Muscle layer of colon (tissue), 2 donors: ENCODE measurements around the gene CHRM3.

ENCODE experiments used
- H3K27ac ChIP-seq: one replicate; pipeline ENCODE4 v1.7.0; 2013; ENCODE audit warnings: low read depth, mild to moderate bottlenecking, low read length, moderate library complexity
- H3K27me3 ChIP-seq, 2 donors: one replicate each; pipeline ENCODE4 v1.7.0; 2013; ENCODE audit warnings: low read length in 2 of 2, mild to moderate bottlenecking in 2 of 2; ENCODE audit not compliant: insufficient read depth in 2 of 2, control insufficient read depth in 1 of 2
- H3K36me3 ChIP-seq: one replicate; pipeline ENCODE4 v1.7.0; 2013; ENCODE audit warnings: mild to moderate bottlenecking, low read length; ENCODE audit not compliant: insufficient read depth
- H3K4me1 ChIP-seq: one replicate; pipeline ENCODE4 v1.7.0; 2013; ENCODE audit warnings: mild to moderate bottlenecking, low read length; ENCODE audit not compliant: insufficient read depth
- H3K4me3 ChIP-seq, 2 donors: one replicate each; pipeline ENCODE4 v1.7.0; 2013; ENCODE audit warnings: low read length in 2 of 2, low read depth in 1 of 2, mild to moderate bottlenecking in 1 of 2, moderate library complexity in 1 of 2
- H3K9ac ChIP-seq: one replicate; pipeline ENCODE4 v1.7.0; 2013; ENCODE audit warnings: low read length
- H3K9me3 ChIP-seq: one replicate; pipeline ENCODE4 v1.7.0; 2013; ENCODE audit warnings: mild to moderate bottlenecking, low read length
- donor health status: abdominal sarcoma.
- donor health status: Adenocarcinoma of cecum.

CHRM3 gene

DNA sequence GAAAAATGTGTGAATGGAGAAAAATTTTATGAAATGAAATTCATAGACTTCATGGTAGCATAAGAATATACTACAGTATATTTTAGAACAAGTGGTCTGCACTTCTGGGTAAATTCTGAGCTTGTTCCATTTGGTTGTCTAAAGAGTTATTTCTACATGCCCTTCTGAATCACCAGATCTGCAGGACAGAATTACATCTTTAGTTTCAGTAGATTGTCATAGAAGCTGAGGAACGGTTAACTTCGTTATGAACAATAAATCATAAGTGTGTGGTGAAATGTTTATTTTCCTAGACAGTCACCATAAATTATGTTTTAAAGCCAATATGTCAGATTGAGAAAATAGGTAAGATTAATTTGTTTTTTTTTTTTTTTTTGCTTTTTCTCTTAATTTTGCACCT is 30.9 kb downstream of the CHRM3 start:
- no peaks in the 10 kb centered on the region for H3K36me3 ChIP-seq
- H3K27ac ChIP-seq, result no peak overlapping the region
- no peak overlapping the region for H3K9ac ChIP-seq
- H3K27me3 ChIP-seq, result no peaks in the 10 kb centered on the region
- peaks cover 40% of the 10 kb centered on the region for H3K4me1 ChIP-seq
- H3K9me3 ChIP-seq, result no peaks in the 10 kb centered on the region
- H3K4me3 ChIP-seq, result no peak overlapping the region

GRCh38 chr1:239417986-239418640 is 31.7 kb downstream of the CHRM3 start:
- Histone ChIP-seq H3K9me3 (no peaks in the 10 kb centered on the region), H3K4me3 (no peak overlapping the region), H3K9ac (no peak overlapping the region), H3K27me3 (no peaks in the 10 kb centered on the region), H3K4me1 (peaks cover 48% of the 10 kb centered on the region), H3K36me3 (no peaks in the 10 kb centered on the region), H3K27ac (peak overlapping the region; percentile 10)

GRCh38 chr1:239418681-239419080 is 32.3 kb downstream of the CHRM3 start:
- peak overlapping the region; percentile 39 for H3K27ac ChIP-seq
- no peak overlapping the region for H3K4me3 ChIP-seq
- no peaks in the 10 kb centered on the region for H3K9me3 ChIP-seq
- H3K27me3 ChIP-seq, result no peaks in the 10 kb centered on the region
- H3K4me1 ChIP-seq, result peaks cover 51% of the 10 kb centered on the region
- no peaks in the 10 kb centered on the region for H3K36me3 ChIP-seq
- no peak overlapping the region for H3K9ac ChIP-seq

DNA sequence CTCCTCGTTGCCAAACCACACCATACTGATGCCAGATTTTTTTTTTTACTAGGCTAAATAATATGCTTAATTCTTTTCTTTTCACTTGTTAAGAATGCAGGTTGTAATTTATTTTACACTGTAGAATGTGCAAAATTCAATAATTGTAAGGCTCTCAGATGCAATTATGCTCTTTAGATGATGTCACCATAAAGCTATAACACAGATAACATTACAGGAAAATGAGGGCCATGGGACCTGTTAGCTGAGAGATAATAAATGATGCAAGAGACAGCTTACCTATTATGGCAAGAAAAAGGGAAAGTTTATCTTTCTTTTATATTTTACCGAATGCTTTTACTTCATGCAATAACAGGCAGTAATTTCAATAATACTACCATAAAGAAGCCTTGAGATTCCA is 35.4 kb downstream of the CHRM3 start:
- Histone ChIP-seq H3K9me3 (no peaks in the 10 kb centered on the region), H3K27ac (peak overlapping the region; percentile 3), H3K27me3 (no peaks in the 10 kb centered on the region), H3K9ac (no peak overlapping the region), H3K36me3 (no peaks in the 10 kb centered on the region), H3K4me3 (no peak overlapping the region), H3K4me1 (peaks cover 47% of the 10 kb centered on the region)

GRCh38 chr1:239422818-239423217 is 36.5 kb downstream of the CHRM3 start:
- H3K36me3 ChIP-seq, result no peaks in the 10 kb centered on the region
- no peak overlapping the region for H3K27ac ChIP-seq
- no peak overlapping the region for H3K9ac ChIP-seq
- H3K27me3 ChIP-seq, result no peaks in the 10 kb centered on the region
- H3K4me3 ChIP-seq, result no peak overlapping the region
- no peaks in the 10 kb centered on the region for H3K9me3 ChIP-seq
- peaks cover 40% of the 10 kb centered on the region for H3K4me1 ChIP-seq

DNA sequence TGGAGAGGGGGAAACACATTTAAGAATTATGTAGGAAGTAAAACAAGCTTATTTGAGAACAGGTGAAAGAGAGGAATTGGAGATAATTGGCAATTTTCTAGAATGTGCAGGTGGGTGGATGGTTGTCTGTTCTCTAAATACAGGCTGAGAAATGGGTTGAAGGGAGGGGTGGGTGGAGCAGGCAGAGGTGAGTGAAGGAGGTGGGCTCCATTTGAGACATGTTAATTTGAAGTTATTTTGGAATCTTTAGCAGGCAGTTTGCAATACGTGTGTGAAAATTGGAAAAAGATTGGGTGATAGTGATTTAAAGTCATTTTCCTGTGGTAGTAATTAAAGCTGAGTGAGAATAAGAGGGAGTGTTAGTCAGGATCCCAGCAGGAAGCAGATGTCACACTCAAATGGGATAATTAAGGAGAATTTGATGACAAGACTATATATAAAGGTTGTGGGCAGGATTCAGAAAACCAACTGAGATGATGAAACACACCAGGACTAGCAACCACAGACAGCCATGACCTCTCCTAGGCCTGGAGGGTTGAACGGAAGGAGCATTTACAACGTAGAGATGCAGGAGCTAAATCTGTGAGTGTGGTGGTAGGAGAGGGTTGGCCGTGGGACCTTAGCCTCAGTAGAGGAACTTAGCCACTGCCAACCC is 40.6 kb downstream of the CHRM3 start:
- H3K9me3 ChIP-seq, result no peaks in the 10 kb centered on the region
- H3K36me3 ChIP-seq, result no peaks in the 10 kb centered on the region
- H3K27ac ChIP-seq, result no peak overlapping the region
- peaks cover 23% of the 10 kb centered on the region for H3K4me1 ChIP-seq
- H3K9ac ChIP-seq, result no peak overlapping the region
- no peaks in the 10 kb centered on the region for H3K27me3 ChIP-seq
- H3K4me3 ChIP-seq, result no peak overlapping the region

- H3K4me1 ChIP-seq, result peaks cover 16% of the 10 kb centered on the region
- no peak overlapping the region for H3K4me3 ChIP-seq
- no peaks in the 10 kb centered on the region for H3K27me3 ChIP-seq
- no peaks in the 10 kb centered on the region for H3K36me3 ChIP-seq
- no peak overlapping the region for H3K27ac ChIP-seq
- H3K9ac ChIP-seq, result no peak overlapping the region
- no peaks in the 10 kb centered on the region for H3K9me3 ChIP-seq
These were observed 41.3 kb downstream of the CHRM3 start for GRCh38 chr1:239427712-239428111.

DNA sequence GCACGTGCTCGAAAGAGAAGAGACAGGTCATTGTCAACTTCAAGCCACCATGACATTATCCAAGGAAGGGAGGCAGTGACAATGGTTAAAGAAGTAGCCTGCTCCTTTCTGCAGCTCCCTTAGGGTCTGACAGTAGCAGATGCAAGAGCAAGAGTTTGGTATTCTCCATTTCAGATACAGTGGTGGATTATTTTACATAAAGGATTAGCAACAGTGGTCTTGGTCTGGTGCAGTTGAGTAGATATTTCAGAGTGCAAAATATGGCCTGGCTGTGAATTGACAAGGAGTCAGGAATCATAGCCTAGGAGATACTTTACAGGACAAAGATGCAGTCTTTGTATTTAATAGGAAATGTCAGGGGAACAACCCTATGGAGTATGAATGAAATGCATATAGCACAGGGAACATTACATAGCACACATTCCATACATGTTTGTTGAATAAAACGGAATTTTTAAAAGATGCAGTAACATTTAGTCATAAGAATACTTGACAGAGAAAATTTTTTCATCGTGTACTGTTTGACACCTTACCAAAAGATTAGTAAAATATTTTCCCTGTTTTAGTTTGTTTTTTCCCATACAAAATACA is 41.8 kb downstream of the CHRM3 start:
- no peak overlapping the region for H3K27ac ChIP-seq
- H3K9ac ChIP-seq, result no peak overlapping the region
- no peak overlapping the region for H3K4me3 ChIP-seq
- no peaks in the 10 kb centered on the region for H3K36me3 ChIP-seq
- H3K9me3 ChIP-seq, result no peaks in the 10 kb centered on the region
- H3K27me3 ChIP-seq, result no peaks in the 10 kb centered on the region
- peaks cover 12% of the 10 kb centered on the region for H3K4me1 ChIP-seq

- peaks cover 16% of the 10 kb centered on the region for H3K4me1 ChIP-seq
- no peak overlapping the region for H3K4me3 ChIP-seq
- H3K36me3 ChIP-seq, result no peaks in the 10 kb centered on the region
- H3K9me3 ChIP-seq, result no peaks in the 10 kb centered on the region
- no peak overlapping the region for H3K27ac ChIP-seq
- no peak overlapping the region for H3K9ac ChIP-seq
- H3K27me3 ChIP-seq, result no peaks in the 10 kb centered on the region
These were observed 42.8 kb downstream of the CHRM3 start for GRCh38 chr1:239429163-239429562.

DNA sequence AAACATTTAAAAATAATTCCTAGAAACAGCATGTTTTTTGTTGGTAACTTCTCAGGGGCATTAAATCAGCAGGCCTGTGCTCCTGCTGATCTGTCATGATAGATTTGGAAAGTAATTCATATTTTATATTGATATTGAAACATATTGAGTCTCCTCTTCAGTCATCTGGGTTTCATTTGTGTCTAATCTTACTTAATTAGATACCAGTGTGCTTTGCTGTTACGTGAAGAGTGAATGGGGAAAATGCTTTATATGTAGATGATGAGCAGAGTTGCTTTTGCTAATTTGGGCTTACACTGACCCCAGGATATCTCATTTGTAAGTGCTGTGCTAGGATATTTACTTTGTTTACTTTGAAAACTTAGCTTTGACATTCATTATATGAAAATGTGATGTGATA is 45.9 kb downstream of the CHRM3 start:
- no peak overlapping the region for H3K4me3 ChIP-seq
- H3K9ac ChIP-seq, result no peak overlapping the region
- H3K27ac ChIP-seq, result no peak overlapping the region
- H3K9me3 ChIP-seq, result no peaks in the 10 kb centered on the region
- no peaks in the 10 kb centered on the region for H3K27me3 ChIP-seq
- no peaks in the 10 kb centered on the region for H3K36me3 ChIP-seq
- peaks cover 17% of the 10 kb centered on the region for H3K4me1 ChIP-seq

- Histone ChIP-seq H3K4me1 (peaks cover 19% of the 10 kb centered on the region), H3K9me3 (no peaks in the 10 kb centered on the region), H3K4me3 (no peak overlapping the region), H3K27ac (peak overlapping the region; percentile 30), H3K27me3 (no peaks in the 10 kb centered on the region), H3K36me3 (no peaks in the 10 kb centered on the region), H3K9ac (no peak overlapping the region)
These were observed 47.8 kb downstream of the CHRM3 start for GRCh38 chr1:239434181-239434580.
